Fibroblast of skin of left quadriceps (primary cell): ENCODE measurements around the gene CAMK2D.
"Not testable (repeated sequence)": the region's sequence is repeated elsewhere in the genome, so short reads cannot be mapped to it uniquely, and the experiment has no call there.

ENCODE experiments used
- DNase-seq, 2 experiments: peaks; one replicate each; pipeline ENCODE4 v3.0.0-alpha.2; 2013; ENCODE audit warnings: low read depth in 2 of 2

The CAMK2D gene

GRCh38 chr4:113761620-113762185 lies at the start of gene CAMK2D:
CAMK2D (minus strand) TSS chr4:113761738; CDS start chr4:113761068, 670 bp downstream.
- peak; percentile 84 to 85 for DNase-seq

GRCh38 chr4:113810906-113811305 lies 49.4 kb upstream of the CAMK2D start:
- DNase-seq, result peak in 1 of 2 experiments; percentile 55

GRCh38 chr4:113809311-113809710 lies 47.8 kb upstream of the CAMK2D start:
- DNase-seq, result no peak

- DNase-seq, result no peak
Measured at GRCh38 chr4:113806850-113807249, 45.3 kb upstream of the CAMK2D start.

- DNase-seq, result no peak
Measured at GRCh38 chr4:113801882-113802281, 40.3 kb upstream of the CAMK2D start.

- DNase-seq, result not testable (repeated sequence)
Measured at GRCh38 chr4:113796381-113796780, 34.8 kb upstream of the CAMK2D start.

GRCh38 chr4:113790478-113790877 lies 28.9 kb upstream of the CAMK2D start:
- DNase-seq, result no peak

- DNase-seq, result no peak
Measured at GRCh38 chr4:113788888-113789287, 27.4 kb upstream of the CAMK2D start.

- DNase-seq, result no peak
Measured at GRCh38 chr4:113785781-113786180, 24.2 kb upstream of the CAMK2D start.

- peak; percentile 95 for DNase-seq
Measured at GRCh38 chr4:113784497-113785250, 23.1 kb upstream of the CAMK2D start.

GRCh38 chr4:113783701-113784100 lies 22.2 kb upstream of the CAMK2D start:
- no peak for DNase-seq

- DNase-seq, result no peak
Measured at GRCh38 chr4:113783289-113783688, 21.8 kb upstream of the CAMK2D start.

- DNase-seq, result no peak
Measured at GRCh38 chr4:113781439-113782040, 20.0 kb upstream of the CAMK2D start.

GRCh38 chr4:113776679-113777078 lies 15.1 kb upstream of the CAMK2D start:
- no peak for DNase-seq

GRCh38 chr4:113776016-113776415 lies 14.5 kb upstream of the CAMK2D start:
- DNase-seq, result no peak

- DNase-seq, result no peak
Measured at GRCh38 chr4:113773756-113774155, 12.2 kb upstream of the CAMK2D start.

- DNase-seq, result no peak
Measured at GRCh38 chr4:113773014-113773413, 11.5 kb upstream of the CAMK2D start.

GRCh38 chr4:113772319-113772718 lies 10.8 kb upstream of the CAMK2D start:
- no peak for DNase-seq

- no peak for DNase-seq
Measured at GRCh38 chr4:113769744-113770143, 8.2 kb upstream of the CAMK2D start.

- DNase-seq, result no peak
Measured at GRCh38 chr4:113768952-113769351, 7.4 kb upstream of the CAMK2D start.

- DNase-seq, result no peak
Measured at GRCh38 chr4:113766882-113767281, 5.3 kb upstream of the CAMK2D start.

GRCh38 chr4:113764720-113765264 lies 3.3 kb upstream of the CAMK2D start:
- DNase-seq, result no peak

GRCh38 chr4:113763923-113764322 lies 2.4 kb upstream of the CAMK2D start:
- not testable (repeated sequence) for DNase-seq
